ENCODE measurements around the gene BZW1.

DNA sequence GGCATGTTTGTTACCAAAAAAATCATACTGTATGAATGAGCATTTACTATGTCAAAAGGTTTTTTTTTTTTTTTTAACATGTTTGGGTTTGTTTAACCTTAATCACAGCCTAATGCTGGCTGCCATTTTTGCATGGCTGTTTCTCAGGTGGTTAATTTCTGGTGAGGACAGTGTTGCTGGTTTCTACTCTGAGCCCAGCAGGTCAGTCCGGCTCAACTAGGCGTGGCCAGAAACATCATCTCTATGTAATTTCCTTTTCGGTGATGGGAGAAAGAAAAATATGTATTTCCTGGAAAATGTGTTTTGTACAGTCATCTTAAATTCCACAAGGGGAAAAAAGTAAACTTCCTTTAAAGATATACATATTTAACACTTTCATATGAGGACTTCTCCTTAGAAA lies 24.9 kb upstream of the BZW1 start:
- TF ChIP-seq, protein P1, sequence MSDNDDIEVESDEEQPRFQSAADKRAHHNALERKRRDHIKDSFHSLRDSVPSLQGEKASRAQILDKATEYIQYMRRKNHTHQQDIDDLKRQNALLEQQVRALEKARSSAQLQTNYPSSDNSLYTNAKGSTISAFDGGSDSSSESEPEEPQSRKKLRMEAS (IDR thresholded peaks at IDR 0.05), result no peak
- TF ChIP-seq, protein P2, sequence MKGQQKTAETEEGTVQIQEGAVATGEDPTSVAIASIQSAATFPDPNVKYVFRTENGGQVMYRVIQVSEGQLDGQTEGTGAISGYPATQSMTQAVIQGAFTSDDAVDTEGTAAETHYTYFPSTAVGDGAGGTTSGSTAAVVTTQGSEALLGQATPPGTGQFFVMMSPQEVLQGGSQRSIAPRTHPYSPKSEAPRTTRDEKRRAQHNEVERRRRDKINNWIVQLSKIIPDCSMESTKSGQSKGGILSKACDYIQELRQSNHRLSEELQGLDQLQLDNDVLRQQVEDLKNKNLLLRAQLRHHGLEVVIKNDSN (IDR thresholded peaks at IDR 0.05), result no peak
- TF ChIP-seq TEAD4 (IDR thresholded peaks at IDR 0.05) (no peak), EP300 (IDR thresholded peaks at IDR 0.05; ENCODE audit: borderline replicate concordance) (no peak), YY1 (IDR thresholded peaks at IDR 0.05; ENCODE audit: low read depth) (no peak), RAD21 (IDR thresholded peaks at IDR 0.05; ENCODE audit: low read depth) (no peak)

All from Ishikawa (cell line).